ENCODE results near the gene AOC2.

- TF ChIP-seq CTCF (IDR thresholded peaks at IDR 0.05) = no peak
- TF ChIP-seq ZFX (IDR thresholded peaks at IDR 0.05; ENCODE audit: borderline replicate concordance) = no peak
Observed at GRCh38 chr17:42893359-42893758, 49.0 kb downstream of the AOC2 start.
